SH-SY5Y (cell line): ENCODE data around the gene CCL7.

Experiments used
- GATA2 ChIP-seq: IDR thresholded peaks from 2 replicates; pipeline ENCODE4 v1.6.1; 2011; ENCODE audit warnings: mild to moderate bottlenecking, low read depth, low read length
- GATA3 ChIP-seq: IDR thresholded peaks from 2 replicates; pipeline ENCODE4 v1.6.1; 2011; ENCODE audit warnings: low read depth, mild to moderate bottlenecking, low read length, moderate library complexity

CCL7 gene

GRCh38 chr17:34242587-34243363 is 27.2 kb upstream of the CCL7 start:
- TF ChIP-seq GATA3 (no peak), GATA2 (no peak)

GRCh38 chr17:34243364-34244320 is 26.4 kb upstream of the CCL7 start:
- no peak for TF ChIP-seq GATA2
- TF ChIP-seq GATA3 = no peak

- TF ChIP-seq GATA2 (no peak), GATA3 (no peak)
Observed at GRCh38 chr17:34245351-34245905, 24.6 kb upstream of the CCL7 start.

GRCh38 chr17:34246446-34246845 is 23.6 kb upstream of the CCL7 start:
- TF ChIP-seq GATA2 = no peak
- TF ChIP-seq GATA3 = no peak

GRCh38 chr17:34246881-34247280 is 23.1 kb upstream of the CCL7 start:
- TF ChIP-seq GATA2 = no peak
- no peak for TF ChIP-seq GATA3

- TF ChIP-seq GATA2 = no peak
- no peak for TF ChIP-seq GATA3
Observed at GRCh38 chr17:34248511-34249024, 21.5 kb upstream of the CCL7 start.

- no peak for TF ChIP-seq GATA3
- TF ChIP-seq GATA2 = no peak
Observed at GRCh38 chr17:34249061-34249460, 21.0 kb upstream of the CCL7 start.

- TF ChIP-seq GATA2 = no peak
- TF ChIP-seq GATA3 = no peak
Observed at GRCh38 chr17:34249478-34249877, 20.5 kb upstream of the CCL7 start.

- TF ChIP-seq GATA3 = no peak
- no peak for TF ChIP-seq GATA2
Observed at GRCh38 chr17:34251186-34251585, 18.8 kb upstream of the CCL7 start.

- TF ChIP-seq GATA3 (no peak), GATA2 (no peak)
Observed at GRCh38 chr17:34252095-34252443, 18.0 kb upstream of the CCL7 start.

GRCh38 chr17:34252444-34253138 is 17.4 kb upstream of the CCL7 start:
- no peak for TF ChIP-seq GATA2
- no peak for TF ChIP-seq GATA3

- no peak for TF ChIP-seq GATA2
- TF ChIP-seq GATA3 = no peak
Observed at GRCh38 chr17:34253139-34253525, 16.9 kb upstream of the CCL7 start.

GRCh38 chr17:34254146-34254545 is 15.9 kb upstream of the CCL7 start:
- TF ChIP-seq GATA3 = no peak
- TF ChIP-seq GATA2 = no peak

GRCh38 chr17:34254651-34255380 is 15.2 kb upstream of the CCL7 start, which contains the start of gene CCL2:
CCL2 (plus strand) TSS chr17:34255285; CDS start chr17:34255350, 65 bp downstream.
- TF ChIP-seq GATA3 (no peak), GATA2 (no peak)

- TF ChIP-seq GATA3 (no peak), GATA2 (no peak)
Observed at GRCh38 chr17:34255381-34255732, 14.7 kb upstream of the CCL7 start.
